ENCODE measurements around the gene ICE2. TPM values are rescaled to one million over a fixed set of nuclear protein-coding genes. Genes with fewer than 3 reads are reported as not detected.

ICE2 gene
- total and polyA plus RNA-seq, 4 donors: 5.7 to 26.6 (median 16.8) TPM

DNA sequence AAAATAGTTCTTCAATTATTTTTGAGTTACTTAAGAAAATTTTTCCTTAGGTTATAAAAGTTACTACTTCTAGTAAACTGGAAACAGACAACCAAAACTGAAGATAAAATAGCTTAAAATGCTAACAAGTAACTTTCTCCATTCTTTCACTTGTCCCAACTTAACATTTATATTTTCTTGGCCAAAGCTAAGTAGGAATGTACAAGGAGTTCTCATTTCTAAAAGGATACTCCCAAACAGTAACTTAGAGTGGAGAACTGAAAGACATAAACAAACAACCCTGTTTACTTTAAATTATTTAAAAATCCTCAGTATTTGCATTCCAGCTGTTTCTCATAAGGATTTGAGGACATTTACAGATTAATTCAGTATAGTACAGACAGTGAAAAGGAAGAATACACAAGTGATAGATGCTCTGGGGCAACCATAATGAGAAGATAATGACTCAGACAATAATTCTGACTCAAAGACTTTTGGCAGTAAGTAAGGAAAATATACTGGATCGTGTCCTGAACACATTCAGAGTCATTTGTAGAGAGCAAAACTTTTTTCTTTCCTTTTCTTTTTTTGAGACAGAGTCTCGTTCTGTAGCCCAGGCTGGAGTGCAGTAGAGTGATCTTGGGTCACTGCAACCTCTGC, 52.0 kb downstream of the ICE2 start:
- Histone ChIP-seq H3K9me3 (ENCODE audit: control insufficient read depth in 4 of 4, low read length in 3 of 4) (no peaks in the 10 kb centered on the region), H3K9ac (ENCODE audit: low read depth in 1 of 2, low read length in 2 of 2) (no peak overlapping the region), H3K27ac (ENCODE audit: low read depth in 1 of 2, low read length in 2 of 2) (no peak overlapping the region), H3K27me3 (ENCODE audit: control insufficient read depth in 4 of 4, insufficient read depth in 4 of 4, low read length in 3 of 4) (no peaks in the 10 kb centered on the region), H3K4me3 (ENCODE audit: low read depth in 1 of 3, low read length in 3 of 3) (no peak overlapping the region), H3K36me3 (ENCODE audit: control insufficient read depth in 4 of 4, insufficient read depth in 3 of 4, low read depth in 1 of 4, low read length in 3 of 4) (peaks cover 0 to 12% (median 11%) of the 10 kb centered on the region in 4 donors), H3K4me1 (ENCODE audit: control insufficient read depth in 4 of 4, insufficient read depth in 4 of 4, low read length in 3 of 4) (peaks cover 0 to 2% (median 0%) of the 10 kb centered on the region in 4 donors)
- no peak for TF ChIP-seq GABPA (IDR thresholded peaks at IDR 0.05 in 1 of 2, conservative IDR thresholded peaks at IDR 0.05 in 1 of 2)
- no peak for TF ChIP-seq SP1 (IDR thresholded peaks at IDR 0.05)
- no peak for TF ChIP-seq YY1 (IDR thresholded peaks at IDR 0.05)
- no peak for TF ChIP-seq FOXA1 (IDR thresholded peaks at IDR 0.05)
- TF ChIP-seq, protein P1, sequence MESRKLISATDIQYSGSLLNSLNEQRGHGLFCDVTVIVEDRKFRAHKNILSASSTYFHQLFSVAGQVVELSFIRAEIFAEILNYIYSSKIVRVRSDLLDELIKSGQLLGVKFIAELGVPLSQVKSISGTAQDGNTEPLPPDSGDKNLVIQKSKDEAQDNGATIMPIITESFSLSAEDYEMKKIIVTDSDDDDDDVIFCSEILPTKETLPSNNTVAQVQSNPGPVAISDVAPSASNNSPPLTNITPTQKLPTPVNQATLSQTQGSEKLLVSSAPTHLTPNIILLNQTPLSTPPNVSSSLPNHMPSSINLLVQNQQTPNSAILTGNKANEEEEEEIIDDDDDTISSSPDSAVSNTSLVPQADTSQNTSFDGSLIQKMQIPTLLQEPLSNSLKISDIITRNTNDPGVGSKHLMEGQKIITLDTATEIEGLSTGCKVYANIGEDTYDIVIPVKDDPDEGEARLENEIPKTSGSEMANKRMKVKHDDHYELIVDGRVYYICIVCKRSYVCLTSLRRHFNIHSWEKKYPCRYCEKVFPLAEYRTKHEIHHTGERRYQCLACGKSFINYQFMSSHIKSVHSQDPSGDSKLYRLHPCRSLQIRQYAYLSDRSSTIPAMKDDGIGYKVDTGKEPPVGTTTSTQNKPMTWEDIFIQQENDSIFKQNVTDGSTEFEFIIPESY (IDR thresholded peaks at IDR 0.05): no peak
- no peak for TF ChIP-seq JUND (IDR thresholded peaks at IDR 0.05)
- TF ChIP-seq, protein P2, sequence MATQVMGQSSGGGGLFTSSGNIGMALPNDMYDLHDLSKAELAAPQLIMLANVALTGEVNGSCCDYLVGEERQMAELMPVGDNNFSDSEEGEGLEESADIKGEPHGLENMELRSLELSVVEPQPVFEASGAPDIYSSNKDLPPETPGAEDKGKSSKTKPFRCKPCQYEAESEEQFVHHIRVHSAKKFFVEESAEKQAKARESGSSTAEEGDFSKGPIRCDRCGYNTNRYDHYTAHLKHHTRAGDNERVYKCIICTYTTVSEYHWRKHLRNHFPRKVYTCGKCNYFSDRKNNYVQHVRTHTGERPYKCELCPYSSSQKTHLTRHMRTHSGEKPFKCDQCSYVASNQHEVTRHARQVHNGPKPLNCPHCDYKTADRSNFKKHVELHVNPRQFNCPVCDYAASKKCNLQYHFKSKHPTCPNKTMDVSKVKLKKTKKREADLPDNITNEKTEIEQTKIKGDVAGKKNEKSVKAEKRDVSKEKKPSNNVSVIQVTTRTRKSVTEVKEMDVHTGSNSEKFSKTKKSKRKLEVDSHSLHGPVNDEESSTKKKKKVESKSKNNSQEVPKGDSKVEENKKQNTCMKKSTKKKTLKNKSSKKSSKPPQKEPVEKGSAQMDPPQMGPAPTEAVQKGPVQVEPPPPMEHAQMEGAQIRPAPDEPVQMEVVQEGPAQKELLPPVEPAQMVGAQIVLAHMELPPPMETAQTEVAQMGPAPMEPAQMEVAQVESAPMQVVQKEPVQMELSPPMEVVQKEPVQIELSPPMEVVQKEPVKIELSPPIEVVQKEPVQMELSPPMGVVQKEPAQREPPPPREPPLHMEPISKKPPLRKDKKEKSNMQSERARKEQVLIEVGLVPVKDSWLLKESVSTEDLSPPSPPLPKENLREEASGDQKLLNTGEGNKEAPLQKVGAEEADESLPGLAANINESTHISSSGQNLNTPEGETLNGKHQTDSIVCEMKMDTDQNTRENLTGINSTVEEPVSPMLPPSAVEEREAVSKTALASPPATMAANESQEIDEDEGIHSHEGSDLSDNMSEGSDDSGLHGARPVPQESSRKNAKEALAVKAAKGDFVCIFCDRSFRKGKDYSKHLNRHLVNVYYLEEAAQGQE (IDR thresholded peaks at IDR 0.05): no peak
- TF ChIP-seq, protein P3, sequence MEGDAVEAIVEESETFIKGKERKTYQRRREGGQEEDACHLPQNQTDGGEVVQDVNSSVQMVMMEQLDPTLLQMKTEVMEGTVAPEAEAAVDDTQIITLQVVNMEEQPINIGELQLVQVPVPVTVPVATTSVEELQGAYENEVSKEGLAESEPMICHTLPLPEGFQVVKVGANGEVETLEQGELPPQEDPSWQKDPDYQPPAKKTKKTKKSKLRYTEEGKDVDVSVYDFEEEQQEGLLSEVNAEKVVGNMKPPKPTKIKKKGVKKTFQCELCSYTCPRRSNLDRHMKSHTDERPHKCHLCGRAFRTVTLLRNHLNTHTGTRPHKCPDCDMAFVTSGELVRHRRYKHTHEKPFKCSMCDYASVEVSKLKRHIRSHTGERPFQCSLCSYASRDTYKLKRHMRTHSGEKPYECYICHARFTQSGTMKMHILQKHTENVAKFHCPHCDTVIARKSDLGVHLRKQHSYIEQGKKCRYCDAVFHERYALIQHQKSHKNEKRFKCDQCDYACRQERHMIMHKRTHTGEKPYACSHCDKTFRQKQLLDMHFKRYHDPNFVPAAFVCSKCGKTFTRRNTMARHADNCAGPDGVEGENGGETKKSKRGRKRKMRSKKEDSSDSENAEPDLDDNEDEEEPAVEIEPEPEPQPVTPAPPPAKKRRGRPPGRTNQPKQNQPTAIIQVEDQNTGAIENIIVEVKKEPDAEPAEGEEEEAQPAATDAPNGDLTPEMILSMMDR (IDR thresholded peaks at IDR 0.05; ENCODE audit: low read depth, low read length, missing input control): no peak
- no peak for TF ChIP-seq FOXA2 (IDR thresholded peaks at IDR 0.05)
- TF ChIP-seq EGR1 (IDR thresholded peaks at IDR 0.05; ENCODE audit: low read depth in 2 of 2): no peak
- TF ChIP-seq HNF4G (IDR thresholded peaks at IDR 0.05): no peak
- TF ChIP-seq TAF1 (conservative IDR thresholded peaks at IDR 0.05): no peak
- TF ChIP-seq, protein P4, sequence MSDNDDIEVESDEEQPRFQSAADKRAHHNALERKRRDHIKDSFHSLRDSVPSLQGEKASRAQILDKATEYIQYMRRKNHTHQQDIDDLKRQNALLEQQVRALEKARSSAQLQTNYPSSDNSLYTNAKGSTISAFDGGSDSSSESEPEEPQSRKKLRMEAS (IDR thresholded peaks at IDR 0.05): no peak
- WGBS: 83% methylated on average over 2 of the region's 2 CpGs
- no peak for DNase-seq (ENCODE audit: low spot score)

DNA sequence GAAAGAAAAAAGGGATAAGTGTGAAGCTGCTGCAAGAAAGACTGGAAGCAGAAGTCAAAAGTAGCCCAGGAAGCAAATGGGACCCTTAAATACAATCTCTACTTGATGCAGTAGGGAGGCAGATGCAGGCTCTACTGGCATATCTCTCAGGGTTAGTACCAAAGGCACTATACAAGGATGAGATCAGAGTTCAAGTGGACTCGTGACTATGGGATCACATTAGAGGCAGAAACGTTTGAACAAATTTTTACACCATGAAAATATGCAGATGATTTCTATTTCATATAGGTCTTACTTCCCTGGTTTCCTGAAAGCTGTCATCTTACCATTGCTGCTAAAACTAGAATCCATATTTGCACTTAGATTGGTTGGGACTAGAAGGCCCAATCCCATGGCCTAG, 53.5 kb downstream of the ICE2 start:
- TF ChIP-seq SP1 (IDR thresholded peaks at IDR 0.05): no peak
- TF ChIP-seq, protein P4 (IDR thresholded peaks at IDR 0.05): no peak
- TF ChIP-seq GABPA (IDR thresholded peaks at IDR 0.05 in 1 of 2, conservative IDR thresholded peaks at IDR 0.05 in 1 of 2): no peak
- TF ChIP-seq FOXA1 (IDR thresholded peaks at IDR 0.05): no peak
- TF ChIP-seq FOXA2 (IDR thresholded peaks at IDR 0.05): no peak
- no peak for TF ChIP-seq YY1 (IDR thresholded peaks at IDR 0.05)
- TF ChIP-seq NR2F2 (IDR thresholded peaks at IDR 0.05): no peak
- TF ChIP-seq RAD21 (IDR thresholded peaks at IDR 0.05): no peak
- no peak for TF ChIP-seq EGR1 (IDR thresholded peaks at IDR 0.05; ENCODE audit: low read depth in 2 of 2)
- no peak for TF ChIP-seq HNF4G (IDR thresholded peaks at IDR 0.05)
- H3K4me1 ChIP-seq (ENCODE audit: control insufficient read depth in 4 of 4, insufficient read depth in 4 of 4, low read length in 3 of 4): peaks cover 0 to 5% (median 2%) of the 10 kb centered on the region in 4 donors
- no peaks in the 10 kb centered on the region for H3K27me3 ChIP-seq (ENCODE audit: control insufficient read depth in 4 of 4, insufficient read depth in 4 of 4, low read length in 3 of 4)
- H3K4me3 ChIP-seq (ENCODE audit: low read depth in 1 of 3, low read length in 3 of 3): no peak overlapping the region
- H3K36me3 ChIP-seq (ENCODE audit: control insufficient read depth in 4 of 4, insufficient read depth in 3 of 4, low read depth in 1 of 4, low read length in 3 of 4): peaks cover 0 to 10% (median 4%) of the 10 kb centered on the region in 4 donors
- H3K9me3 ChIP-seq (ENCODE audit: control insufficient read depth in 4 of 4, low read length in 3 of 4): no peaks in the 10 kb centered on the region
- H3K27ac ChIP-seq (ENCODE audit: low read depth in 1 of 2, low read length in 2 of 2): no peak overlapping the region
- DNase-seq (ENCODE audit: low spot score): no peak
- no peak overlapping the region for H3K9ac ChIP-seq (ENCODE audit: low read depth in 1 of 2, low read length in 2 of 2)
- WGBS: 92% methylated on average over 2 of the region's 2 CpGs

Data from liver (tissue), 9 donors.